T-helper 22 cell (primary cell): ENCODE results near the gene BLMH.
"Not testable (repeated sequence)": the region's sequence is repeated elsewhere in the genome, so short reads cannot be mapped to it uniquely, and the experiment has no call there.

Experiments used
- DNase-seq: peaks from one replicate; pipeline ENCODE4 v3.0.0-alpha.2; 2020; ENCODE audit warnings: low read depth

BLMH gene

DNA sequence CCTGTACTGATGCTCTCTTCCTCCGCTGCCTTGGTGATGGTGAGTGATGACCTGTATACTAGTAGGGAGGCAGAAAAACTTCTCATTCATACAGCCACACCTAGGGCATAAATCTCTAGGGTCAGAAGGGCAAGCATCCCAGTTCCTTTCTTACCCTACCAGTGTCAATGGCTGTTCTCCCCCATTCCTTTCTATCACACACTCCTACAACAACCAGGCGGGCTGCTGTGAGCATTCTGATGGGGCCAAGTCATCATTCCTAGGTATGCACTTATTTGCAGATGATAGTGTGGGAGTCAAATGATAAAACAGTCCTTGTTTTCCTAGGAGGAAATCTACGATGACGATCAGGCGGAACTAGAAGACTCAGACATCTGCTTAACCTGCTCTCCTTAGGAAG is 42.3 kb downstream of the BLMH start:
- DNase-seq, result no peak

DNA sequence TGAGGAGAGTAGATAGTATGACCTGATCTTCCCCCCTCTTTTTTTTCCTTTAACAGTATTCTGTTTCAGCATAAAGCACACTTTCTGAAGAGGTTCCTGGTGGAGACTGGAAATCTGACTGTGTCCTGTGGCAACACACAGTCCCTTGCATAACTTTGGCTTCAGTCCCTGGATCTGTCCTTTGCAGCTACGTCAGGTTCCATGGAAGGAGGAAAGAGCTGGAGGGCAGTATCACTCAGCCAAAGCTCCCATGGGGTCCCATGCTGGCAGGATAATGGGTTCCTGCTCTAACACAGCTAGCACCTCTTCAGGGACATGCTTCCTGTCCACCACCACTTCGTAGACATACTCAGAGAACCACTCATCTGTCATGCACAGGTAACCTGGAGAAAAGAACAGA is 43.0 kb downstream of the BLMH start:
- DNase-seq, result no peak

DNA sequence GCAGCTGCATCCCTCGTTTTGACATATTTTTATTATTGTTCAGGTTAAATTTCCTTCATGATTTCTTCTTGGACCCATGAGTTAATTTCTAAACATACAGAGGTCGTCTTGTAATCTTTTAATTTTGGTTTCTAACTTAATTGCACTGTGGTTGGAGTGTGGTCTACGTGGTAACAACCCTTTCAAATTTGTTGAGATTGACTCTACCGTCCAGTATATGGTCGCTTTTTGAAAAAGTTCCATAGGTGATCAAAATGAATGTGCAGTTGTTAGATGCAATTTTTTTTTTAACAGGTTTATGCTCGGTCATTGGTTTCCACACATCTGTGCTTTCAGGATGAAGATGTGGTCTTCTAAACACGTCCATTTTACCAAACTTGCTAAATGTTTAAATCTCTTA is 45.3 kb downstream of the BLMH start:
- DNase-seq, result no peak

- DNase-seq, result no peak
Measured at GRCh38 chr17:30244853-30245385, 46.8 kb downstream of the BLMH start.

GRCh38 chr17:30243568-30243967 is 48.2 kb downstream of the BLMH start:
- no peak for DNase-seq

DNA sequence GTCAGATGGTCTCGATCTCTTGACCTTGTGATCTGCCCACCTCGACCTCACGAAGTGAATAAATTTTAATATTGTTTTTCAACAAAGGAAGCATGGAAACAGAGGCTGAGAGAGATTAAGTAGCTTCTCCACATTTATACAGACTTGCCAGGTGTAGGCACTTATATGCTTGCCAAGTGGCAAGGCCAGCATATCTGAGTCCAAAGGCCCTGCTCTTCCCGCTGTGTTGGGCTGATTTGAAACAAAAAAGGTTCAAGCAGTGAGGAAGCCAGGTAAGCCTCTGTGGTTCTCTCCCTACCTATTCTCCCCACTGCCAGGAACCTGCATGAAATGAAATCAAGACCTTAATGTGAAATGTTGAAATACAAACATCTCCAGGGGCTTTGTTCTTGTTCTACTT is 48.7 kb downstream of the BLMH start:
- DNase-seq, result no peak

DNA sequence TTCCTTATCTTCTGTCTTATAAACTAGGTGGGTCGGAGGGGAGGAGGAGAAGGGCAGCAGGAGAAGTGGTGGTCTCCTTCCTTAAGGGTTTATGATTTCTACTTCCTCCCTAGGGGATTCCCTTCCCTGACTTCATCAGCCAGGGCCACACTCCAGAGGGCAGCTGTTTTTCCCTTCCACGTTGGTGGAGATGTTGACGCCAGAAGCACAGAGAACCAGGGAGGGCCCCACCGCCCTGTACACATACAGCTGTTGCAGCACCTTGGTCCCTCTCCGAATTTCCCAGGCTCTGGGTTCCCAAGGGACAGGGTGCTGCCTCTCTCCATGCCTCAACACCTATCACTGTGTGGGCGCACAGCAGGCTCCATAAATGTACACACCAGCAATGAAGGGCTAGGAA is 50.7 kb downstream of the BLMH start:
- no peak for DNase-seq

DNA sequence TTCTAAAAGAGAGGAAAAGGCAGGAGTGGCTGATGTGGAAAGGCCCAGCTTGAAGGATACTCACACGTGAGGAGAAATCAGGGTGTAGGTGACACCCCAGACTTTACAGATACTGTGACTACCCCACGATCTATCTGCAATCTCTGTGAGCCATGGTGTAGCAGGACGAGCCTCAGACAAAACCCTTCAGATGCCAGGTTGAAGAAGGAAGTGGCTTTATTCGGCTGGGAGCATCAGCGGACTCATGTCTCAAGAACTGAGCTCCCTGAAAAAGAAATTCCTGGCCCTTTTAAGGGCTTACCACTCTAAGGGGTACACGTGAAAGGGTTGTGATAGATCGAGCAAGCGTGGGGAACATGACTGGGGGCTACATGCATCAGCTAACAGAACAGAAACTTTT is 51.6 kb downstream of the BLMH start:
- DNase-seq, result no peak

DNA sequence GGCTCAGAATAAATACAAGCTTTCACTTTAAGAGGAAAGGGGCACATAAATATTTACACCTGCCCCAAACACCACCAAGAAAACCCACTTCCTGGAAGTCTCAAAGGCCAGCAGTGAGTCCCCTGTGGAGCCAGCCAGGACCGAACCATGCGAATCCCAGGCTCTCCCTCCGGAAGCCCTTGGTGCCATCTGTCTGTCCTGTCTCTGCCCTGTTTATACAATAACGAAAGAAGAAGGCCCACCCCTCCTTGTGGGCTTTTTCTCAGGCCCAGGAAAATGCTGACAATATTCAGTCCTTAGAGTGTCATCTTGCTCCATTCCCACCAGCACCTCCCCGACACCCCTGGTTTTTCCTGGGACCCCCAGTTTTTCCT is 52.7 kb downstream of the BLMH start:
- DNase-seq, result no peak

GRCh38 chr17:30238387-30239088 is 53.2 kb downstream of the BLMH start:
- DNase-seq, result no peak

GRCh38 chr17:30238003-30238344 is 53.8 kb downstream of the BLMH start:
- DNase-seq, result no peak

GRCh38 chr17:30237296-30238002 is 54.3 kb downstream of the BLMH start:
- DNase-seq, result no peak

GRCh38 chr17:30236766-30237165 is 55.0 kb downstream of the BLMH start:
- DNase-seq, result no peak

DNA sequence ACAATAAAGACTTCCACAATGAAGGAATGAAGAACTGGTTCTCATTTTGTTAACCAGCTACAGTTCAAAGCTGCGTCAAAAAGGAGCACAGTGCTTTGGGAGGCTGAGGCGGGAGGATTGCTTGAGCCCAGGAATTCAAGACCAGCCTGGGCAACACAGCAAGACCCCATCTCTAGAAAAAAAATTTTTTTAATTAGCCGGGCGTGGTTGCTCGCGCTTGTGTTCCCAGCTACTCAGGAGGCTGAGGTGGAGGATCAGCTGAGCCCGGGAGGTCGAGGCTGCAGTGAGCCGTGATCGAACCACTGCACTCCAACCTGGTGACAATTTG is 55.5 kb downstream of the BLMH start:
- no peak for DNase-seq

GRCh38 chr17:30235386-30236296 is 56.1 kb downstream of the BLMH start, which contains the start of gene SLC6A4:
Gene SLC6A4 (minus strand): TSS chr17:30235697. CDS start chr17:30221958, 13,739 bp downstream.
- no peak for DNase-seq

GRCh38 chr17:30234964-30235363 is 56.8 kb downstream of the BLMH start:
- DNase-seq, result no peak

- DNase-seq, result no peak
Measured at GRCh38 chr17:30234296-30234695, 57.4 kb downstream of the BLMH start.

DNA sequence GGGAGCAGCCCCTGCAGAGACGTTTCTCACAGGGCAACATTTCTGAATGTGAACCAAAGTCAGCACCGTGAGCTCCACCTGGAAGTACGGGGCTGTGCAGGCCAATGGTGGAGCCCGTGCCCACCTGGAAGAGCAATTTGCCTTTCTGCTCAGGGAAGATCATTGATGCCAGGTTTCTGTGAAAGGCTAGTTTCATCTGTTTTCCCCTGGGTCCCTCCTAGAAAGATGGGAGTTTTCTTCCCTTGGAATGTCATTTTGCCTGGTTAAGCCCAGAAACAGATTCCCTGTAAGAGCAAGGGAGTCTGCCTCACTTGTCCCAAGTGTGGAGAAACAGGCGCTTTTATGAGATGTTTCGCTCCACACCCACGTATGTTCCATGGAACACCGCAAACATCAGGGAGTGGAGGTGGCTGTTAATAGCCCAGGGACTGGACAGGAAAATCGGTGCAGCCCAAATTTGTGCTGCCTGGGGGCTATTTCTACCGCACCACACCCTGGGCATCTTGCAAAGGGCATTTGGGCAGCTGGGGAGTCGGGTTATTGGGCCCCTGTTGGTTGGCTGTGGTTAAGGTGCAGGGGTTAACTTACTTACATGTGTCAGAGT is 58.8 kb downstream of the BLMH start:
- no peak for DNase-seq

DNA sequence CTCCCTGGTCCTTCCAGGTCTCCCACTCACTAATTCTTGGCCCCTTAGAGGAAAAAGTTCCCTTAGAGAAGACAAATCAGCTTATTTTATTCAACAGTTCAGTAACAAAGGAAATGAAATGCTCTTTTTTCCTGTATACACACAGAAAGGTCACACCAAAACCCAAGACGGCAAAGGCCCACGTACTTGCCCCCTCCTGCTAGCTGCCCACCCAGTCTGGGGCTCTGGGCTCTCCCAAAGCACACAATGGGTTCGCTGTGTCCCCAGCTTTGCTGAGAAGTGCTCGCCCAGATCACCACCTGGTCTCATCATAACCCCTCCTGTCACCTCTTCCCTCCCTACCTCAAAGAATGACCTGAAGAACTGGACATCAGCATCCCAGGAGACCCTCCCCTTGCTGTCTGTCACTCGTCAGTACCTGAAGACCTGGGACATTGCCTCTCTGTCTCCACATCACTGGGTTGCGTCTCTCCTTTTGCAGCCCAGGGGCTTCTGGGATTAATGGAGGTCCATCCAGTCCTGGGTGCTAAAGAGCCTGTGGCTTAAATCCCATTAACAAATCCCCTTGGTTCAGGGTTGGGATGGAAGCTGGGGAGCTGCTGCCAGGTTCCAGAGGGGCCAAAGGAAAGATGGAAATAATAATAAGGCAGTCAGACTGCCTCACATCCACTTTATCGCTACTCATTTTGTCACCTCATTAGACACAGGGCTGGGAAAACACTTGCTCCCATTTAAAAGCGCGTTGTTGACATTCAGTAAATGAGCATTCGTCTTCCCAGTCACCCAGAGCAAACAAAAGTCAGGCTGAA is 59.5 kb downstream of the BLMH start:
- no peak for DNase-seq

DNA sequence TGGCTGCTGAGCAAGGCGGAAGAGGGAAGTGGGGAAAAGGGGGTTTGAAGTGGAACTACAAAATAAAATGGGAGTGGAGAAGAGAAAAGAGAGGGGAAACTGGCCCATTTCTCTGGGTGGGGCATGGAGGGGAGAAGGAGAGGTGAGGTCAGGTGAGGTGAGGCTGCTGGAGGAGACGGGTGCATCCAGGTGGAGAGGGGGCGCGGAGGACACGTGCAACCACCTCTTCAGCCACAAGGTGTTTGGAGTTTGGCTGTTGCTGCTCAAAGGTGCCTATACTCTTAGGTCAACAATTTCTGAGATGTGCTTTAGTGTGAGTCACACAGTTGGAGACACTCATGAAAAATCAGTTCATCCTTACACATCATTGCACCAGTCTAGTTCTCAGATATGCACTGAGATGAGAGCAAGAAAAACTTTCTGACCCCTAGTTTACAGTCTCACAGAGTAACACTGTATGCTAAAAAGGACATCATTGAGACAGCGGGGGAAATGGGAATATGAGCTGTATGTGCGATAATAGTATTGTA is 61.1 kb downstream of the BLMH start:
- DNase-seq, result no peak

- not testable (repeated sequence) for DNase-seq
Measured at GRCh38 chr17:30230009-30230408, 61.7 kb downstream of the BLMH start.
